ENCODE data around the gene ZFAND2A.

ZFAND2A gene

DNA sequence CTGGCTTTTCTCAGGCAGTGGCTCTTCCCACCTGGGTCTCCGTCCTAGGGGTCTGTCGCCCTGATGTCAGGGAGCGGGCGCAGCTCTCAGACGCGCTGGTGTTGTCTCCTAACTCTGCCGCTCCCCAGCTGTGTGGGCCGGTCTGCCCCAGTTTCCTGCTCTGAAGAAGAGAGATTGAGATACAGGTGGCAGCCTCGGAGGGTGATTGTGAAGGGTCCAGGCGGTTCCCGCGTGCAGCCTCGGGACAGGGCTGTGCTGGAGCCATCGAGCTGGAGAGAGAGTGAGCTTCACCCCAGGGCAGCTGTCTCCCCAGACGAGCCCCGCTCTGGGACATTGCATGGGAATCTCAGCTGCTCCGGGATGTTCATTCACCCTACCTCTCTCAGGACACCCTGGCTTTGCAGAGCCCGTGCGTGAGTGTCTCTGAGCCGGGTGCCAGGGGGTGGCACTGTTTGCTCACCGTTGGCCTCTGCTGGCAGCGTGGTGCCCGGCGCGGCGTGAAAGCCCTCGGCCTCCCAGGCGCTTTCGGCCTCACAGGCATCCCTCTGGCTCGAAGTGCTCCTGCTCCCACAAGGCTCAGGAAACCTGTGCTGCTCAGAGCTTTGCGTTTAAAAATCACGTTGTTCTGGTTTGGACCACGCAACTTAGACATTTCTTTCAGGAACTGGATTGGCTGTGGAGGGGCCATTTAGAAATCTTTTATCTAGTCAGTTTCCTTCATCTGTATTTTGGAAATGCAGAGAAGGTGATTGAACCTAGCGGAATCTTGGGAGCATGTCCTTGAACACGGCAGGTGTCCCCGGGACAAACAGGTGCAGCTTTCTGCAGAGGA, 33.8 kb upstream of the ZFAND2A start:
- TF ChIP-seq, protein P1, sequence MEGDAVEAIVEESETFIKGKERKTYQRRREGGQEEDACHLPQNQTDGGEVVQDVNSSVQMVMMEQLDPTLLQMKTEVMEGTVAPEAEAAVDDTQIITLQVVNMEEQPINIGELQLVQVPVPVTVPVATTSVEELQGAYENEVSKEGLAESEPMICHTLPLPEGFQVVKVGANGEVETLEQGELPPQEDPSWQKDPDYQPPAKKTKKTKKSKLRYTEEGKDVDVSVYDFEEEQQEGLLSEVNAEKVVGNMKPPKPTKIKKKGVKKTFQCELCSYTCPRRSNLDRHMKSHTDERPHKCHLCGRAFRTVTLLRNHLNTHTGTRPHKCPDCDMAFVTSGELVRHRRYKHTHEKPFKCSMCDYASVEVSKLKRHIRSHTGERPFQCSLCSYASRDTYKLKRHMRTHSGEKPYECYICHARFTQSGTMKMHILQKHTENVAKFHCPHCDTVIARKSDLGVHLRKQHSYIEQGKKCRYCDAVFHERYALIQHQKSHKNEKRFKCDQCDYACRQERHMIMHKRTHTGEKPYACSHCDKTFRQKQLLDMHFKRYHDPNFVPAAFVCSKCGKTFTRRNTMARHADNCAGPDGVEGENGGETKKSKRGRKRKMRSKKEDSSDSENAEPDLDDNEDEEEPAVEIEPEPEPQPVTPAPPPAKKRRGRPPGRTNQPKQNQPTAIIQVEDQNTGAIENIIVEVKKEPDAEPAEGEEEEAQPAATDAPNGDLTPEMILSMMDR (IDR thresholded peaks at IDR 0.05; ENCODE audit: poor library complexity, severe bottlenecking) = peak; percentile 69
- Histone ChIP-seq H3K4me3 (ENCODE audit: severe bottlenecking) (no peak overlapping the region), H3K27me3 (ENCODE audit: insufficient read depth, poor library complexity, severe bottlenecking) (no peaks in the 10 kb centered on the region), H3K36me3 (ENCODE audit: low read depth) (no peaks in the 10 kb centered on the region), H3K4me1 (ENCODE audit: insufficient read depth, poor library complexity, severe bottlenecking) (peaks cover 3% of the 10 kb centered on the region), H3K9me3 (ENCODE audit: severe bottlenecking) (no peaks in the 10 kb centered on the region), H3K27ac (ENCODE audit: poor library complexity, severe bottlenecking) (no peak overlapping the region)
- DNase-seq (ENCODE audit: low spot score) (no peak), ATAC-seq (ENCODE audit: low read depth) (peak; percentile 76)

DNA sequence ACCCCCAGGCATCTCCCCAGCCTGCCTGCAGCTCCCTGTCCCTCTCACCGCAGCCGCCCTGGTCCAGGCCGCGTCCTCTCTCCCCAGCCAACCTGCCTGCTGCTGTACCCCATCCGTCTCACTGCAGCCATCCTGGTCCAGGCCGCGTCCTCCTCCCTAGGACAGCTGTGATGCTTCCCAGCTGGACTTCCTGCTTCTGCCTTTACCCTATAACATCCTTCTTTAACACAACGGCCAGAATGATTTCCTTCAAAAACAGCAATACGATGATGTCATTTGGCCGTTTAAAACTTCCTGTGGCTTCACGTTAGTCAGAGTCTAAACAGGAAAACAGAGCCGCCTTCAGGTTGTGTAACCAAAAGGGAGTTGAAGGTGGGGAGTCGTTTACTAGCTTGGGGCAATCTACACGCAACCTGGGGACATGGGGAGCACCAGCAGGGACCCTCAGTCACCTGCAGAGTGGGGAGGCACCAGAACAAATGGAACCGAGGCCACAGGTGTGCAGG, 32.2 kb upstream of the ZFAND2A start:
- TF ChIP-seq, protein P1 (IDR thresholded peaks at IDR 0.05; ENCODE audit: poor library complexity, severe bottlenecking) = no peak
- DNase-seq (ENCODE audit: low spot score) = no peak
- Histone ChIP-seq H3K27ac (ENCODE audit: poor library complexity, severe bottlenecking) (no peak overlapping the region), H3K4me1 (ENCODE audit: insufficient read depth, poor library complexity, severe bottlenecking) (peaks cover 3% of the 10 kb centered on the region), H3K4me3 (ENCODE audit: severe bottlenecking) (no peak overlapping the region), H3K36me3 (ENCODE audit: low read depth) (no peaks in the 10 kb centered on the region), H3K27me3 (ENCODE audit: insufficient read depth, poor library complexity, severe bottlenecking) (peaks cover 8% of the 10 kb centered on the region), H3K9me3 (ENCODE audit: severe bottlenecking) (no peaks in the 10 kb centered on the region)
- ATAC-seq (ENCODE audit: low read depth) = peak; percentile 39; the same call in 2 of the 3 replicates

DNA sequence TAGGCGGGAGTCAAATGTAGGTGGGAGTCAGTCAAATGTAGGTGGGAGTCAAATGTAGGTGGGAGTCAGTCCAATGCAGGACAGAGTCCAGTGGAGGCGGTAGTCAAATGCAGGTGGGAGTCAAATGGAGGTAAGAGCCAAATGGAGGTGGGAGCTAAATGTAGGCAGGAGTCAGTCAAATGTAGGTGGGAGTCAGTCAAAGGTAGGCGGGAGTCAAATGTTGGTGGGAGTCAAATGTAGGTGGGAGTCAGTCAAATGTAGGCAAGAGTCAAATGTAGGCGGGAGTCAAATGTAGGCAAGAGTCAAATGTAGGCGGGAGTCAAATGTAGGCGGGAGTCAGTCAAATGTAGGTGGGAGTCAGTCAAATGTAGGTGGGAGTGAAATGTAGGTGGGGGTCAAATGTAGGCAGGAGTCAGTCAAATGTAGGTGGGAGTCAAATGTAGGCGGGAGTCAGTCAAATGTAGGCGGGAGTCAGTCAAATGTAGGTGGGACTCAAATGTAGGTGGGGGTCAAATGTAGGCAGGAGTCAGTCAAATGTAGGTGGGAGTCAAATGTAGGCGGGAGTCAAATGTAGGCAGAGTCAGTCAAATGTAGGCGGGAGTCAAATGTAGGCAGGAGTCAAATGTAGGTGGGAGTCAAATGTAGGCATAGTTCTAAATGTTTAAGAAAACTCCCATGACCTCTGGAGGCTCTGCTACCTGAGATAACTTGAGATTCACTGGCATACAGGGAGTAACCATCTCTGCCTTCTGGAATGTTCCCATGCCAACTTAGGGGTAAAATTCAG, 30.2 kb upstream of the ZFAND2A start:
- peaks cover 3% of the 10 kb centered on the region for H3K4me1 ChIP-seq (ENCODE audit: insufficient read depth, poor library complexity, severe bottlenecking)
- no peak for DNase-seq (ENCODE audit: low spot score)
- H3K27me3 ChIP-seq (ENCODE audit: insufficient read depth, poor library complexity, severe bottlenecking) = peaks cover 28% of the 10 kb centered on the region
- H3K9me3 ChIP-seq (ENCODE audit: severe bottlenecking) = no peaks in the 10 kb centered on the region
- TF ChIP-seq, protein P1 (IDR thresholded peaks at IDR 0.05; ENCODE audit: poor library complexity, severe bottlenecking) = no peak
- H3K36me3 ChIP-seq (ENCODE audit: low read depth) = no peaks in the 10 kb centered on the region
- H3K4me3 ChIP-seq (ENCODE audit: severe bottlenecking) = no peak overlapping the region
- H3K27ac ChIP-seq (ENCODE audit: poor library complexity, severe bottlenecking) = no peak overlapping the region
- ATAC-seq (ENCODE audit: low read depth) = no peak

DNA sequence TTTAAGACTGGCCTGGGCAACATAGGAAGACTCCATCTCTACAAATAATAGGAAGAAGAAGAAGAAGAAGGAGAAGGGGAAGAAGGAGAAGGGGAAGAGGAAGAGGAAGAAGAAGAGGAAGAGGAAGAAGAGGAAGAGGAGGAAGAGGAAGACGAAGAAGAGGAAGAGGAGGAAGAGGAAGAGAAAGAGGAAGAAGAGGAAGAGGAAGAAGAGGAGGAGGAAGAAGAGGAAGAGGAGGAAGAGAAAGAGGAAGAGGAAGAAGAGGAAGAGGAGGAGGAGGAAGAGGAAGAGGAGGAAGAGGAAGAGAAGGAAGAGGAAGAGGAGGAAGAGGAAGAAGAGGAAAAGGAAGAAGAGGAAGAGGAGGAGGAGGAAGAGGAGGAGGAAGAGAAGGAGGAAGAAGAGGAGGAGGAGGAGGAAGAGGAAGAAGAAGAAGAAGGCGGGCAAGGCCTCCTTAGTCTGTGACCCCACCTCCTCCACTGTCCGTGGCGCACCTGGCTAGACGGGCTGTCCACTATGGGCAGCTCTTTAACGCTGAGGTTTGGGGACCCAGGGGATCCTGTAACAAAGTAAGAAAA, 28.8 kb upstream of the ZFAND2A start:
- TF ChIP-seq, protein P1 (IDR thresholded peaks at IDR 0.05; ENCODE audit: poor library complexity, severe bottlenecking) = no peak
- peaks cover 31% of the 10 kb centered on the region for H3K27me3 ChIP-seq (ENCODE audit: insufficient read depth, poor library complexity, severe bottlenecking)
- H3K9me3 ChIP-seq (ENCODE audit: severe bottlenecking) = no peaks in the 10 kb centered on the region
- no peaks in the 10 kb centered on the region for H3K36me3 ChIP-seq (ENCODE audit: low read depth)
- DNase-seq (ENCODE audit: low spot score) (no peak), ATAC-seq (ENCODE audit: low read depth) (no peak)
- peaks cover 3% of the 10 kb centered on the region for H3K4me1 ChIP-seq (ENCODE audit: insufficient read depth, poor library complexity, severe bottlenecking)
- H3K4me3 ChIP-seq (ENCODE audit: severe bottlenecking) = no peak overlapping the region
- no peak overlapping the region for H3K27ac ChIP-seq (ENCODE audit: poor library complexity, severe bottlenecking)

All from RWPE2 (cell line).